GM13976 (cell line): ENCODE measurements around the gene WDR70.

ENCODE experiments used
- DNase-seq: peaks from one replicate; pipeline ENCODE4 v3.0.0; 2012; ENCODE audit warnings: low spot score
- CTCF ChIP-seq: IDR thresholded peaks from 2 replicates; pipeline ENCODE4 v1.5.1; 2012; ENCODE audit warnings: borderline replicate concordance, mild to moderate bottlenecking; ENCODE audit not compliant: insufficient read depth; ENCODE audit errors: extremely low read depth, missing control alignments, control extremely low read depth
- in situ Hi-C: fragments of 300-500 bp; cut with MboI; formaldehyde crosslinking; loops from one replicate; pipeline ENCODE4 v1.12.0; 2022; ENCODE audit warnings: low sequenced_read_pairs, mixed read lengths, inconsistent platforms; ENCODE audit not compliant: unreplicated experiment

The WDR70 gene

GRCh38 chr5:37660319-37660718 lies 281.2 kb downstream of the WDR70 start:
- DNase-seq, result no peak
- TF ChIP-seq CTCF, result no peak
- in situ Hi-C loops, result no loop called here

GRCh38 chr5:37661227-37661920 lies 282.3 kb downstream of the WDR70 start:
- no peak for TF ChIP-seq CTCF
- in situ Hi-C loops, result no loop called here
- DNase-seq, result no peak

- no peak for TF ChIP-seq CTCF
- in situ Hi-C loops, result no loop called here
- no peak for DNase-seq
These were observed 282.8 kb downstream of the WDR70 start for GRCh38 chr5:37661951-37662350.

GRCh38 chr5:37662362-37662761 lies 283.2 kb downstream of the WDR70 start:
- in situ Hi-C loops, result no loop called here
- DNase-seq, result no peak
- no peak for TF ChIP-seq CTCF

- in situ Hi-C loops, result no loop called here
- no peak for DNase-seq
These were observed 283.8 kb downstream of the WDR70 start for GRCh38 chr5:37662789-37663485.

GRCh38 chr5:37663538-37663937 lies 284.4 kb downstream of the WDR70 start:
- TF ChIP-seq CTCF, result no peak
- in situ Hi-C loops, result no loop called here
- no peak for DNase-seq

More at GRCh38 chr5:37662789-37663485, 283.8 kb downstream of the WDR70 start:
- no peak for TF ChIP-seq CTCF
